Measurements from ENCODE around the gene POTEG.
A peak's percentile ranks its signal among the peaks of the same experiment; 100 is the strongest.
"Not testable (repeated sequence)": the region's sequence is repeated elsewhere in the genome, so short reads cannot be mapped to it uniquely, and the experiment has no call there.

POTEG gene

GRCh38 chr14:19372813-19373500 lies 61.2 kb downstream of the POTEG start:
- peak; percentile 0 for DNase-seq

GRCh38 chr14:19371767-19372166 lies 62.4 kb downstream of the POTEG start:
- DNase-seq = not testable (repeated sequence)

GRCh38 chr14:19362803-19363202 lies 71.3 kb downstream of the POTEG start:
- DNase-seq = not testable (repeated sequence)

DNA sequence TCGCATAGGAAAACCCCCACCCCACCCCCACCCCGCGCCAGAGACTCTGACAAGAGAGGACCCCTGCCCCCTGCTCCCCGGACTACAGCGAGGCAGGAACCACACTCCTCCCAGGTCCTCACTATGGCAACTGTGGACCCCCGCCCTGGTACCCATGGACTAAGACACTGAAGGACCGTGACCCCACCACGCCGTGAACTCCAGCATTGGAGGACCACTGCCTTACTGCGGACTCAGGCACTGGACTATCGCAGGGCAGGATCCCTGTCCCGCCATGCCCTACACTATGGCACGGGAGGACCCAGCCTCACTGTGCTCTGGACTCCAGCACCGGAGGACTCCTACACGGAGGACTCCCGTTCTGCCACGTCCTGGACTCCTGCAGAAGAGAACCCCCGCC lies 71.8 kb downstream of the POTEG start:
- not testable (repeated sequence) for DNase-seq

DNA sequence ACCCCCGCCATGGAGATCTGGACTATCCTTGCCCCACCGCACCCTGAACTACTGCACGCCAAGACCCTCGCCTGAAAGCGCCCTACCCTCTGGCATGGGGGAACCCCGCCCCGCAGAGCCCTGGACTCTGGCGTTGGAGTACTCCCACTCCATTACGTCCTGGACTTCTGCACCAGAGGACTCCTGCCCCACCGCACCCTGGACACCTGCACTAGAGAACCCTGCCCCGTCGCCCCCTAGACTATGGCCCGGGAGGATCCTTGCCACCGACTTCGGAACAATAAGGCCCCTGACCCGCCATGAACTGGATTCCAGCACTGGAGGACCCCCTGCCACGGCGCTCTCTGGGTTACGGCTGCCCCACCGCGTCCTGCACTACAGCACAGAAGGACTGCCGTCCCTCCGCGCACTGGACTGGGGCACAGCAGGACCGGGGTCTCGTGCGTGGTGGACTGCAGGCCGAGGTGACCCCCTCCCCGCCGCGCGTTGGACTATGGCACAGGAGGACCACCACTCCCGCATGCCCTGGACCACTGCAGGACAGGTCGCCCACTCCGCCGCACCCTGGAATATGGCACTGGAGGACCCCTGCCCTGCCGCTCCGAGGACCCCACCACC lies 72.4 kb downstream of the POTEG start:
- DNase-seq = not testable (repeated sequence)

DNA sequence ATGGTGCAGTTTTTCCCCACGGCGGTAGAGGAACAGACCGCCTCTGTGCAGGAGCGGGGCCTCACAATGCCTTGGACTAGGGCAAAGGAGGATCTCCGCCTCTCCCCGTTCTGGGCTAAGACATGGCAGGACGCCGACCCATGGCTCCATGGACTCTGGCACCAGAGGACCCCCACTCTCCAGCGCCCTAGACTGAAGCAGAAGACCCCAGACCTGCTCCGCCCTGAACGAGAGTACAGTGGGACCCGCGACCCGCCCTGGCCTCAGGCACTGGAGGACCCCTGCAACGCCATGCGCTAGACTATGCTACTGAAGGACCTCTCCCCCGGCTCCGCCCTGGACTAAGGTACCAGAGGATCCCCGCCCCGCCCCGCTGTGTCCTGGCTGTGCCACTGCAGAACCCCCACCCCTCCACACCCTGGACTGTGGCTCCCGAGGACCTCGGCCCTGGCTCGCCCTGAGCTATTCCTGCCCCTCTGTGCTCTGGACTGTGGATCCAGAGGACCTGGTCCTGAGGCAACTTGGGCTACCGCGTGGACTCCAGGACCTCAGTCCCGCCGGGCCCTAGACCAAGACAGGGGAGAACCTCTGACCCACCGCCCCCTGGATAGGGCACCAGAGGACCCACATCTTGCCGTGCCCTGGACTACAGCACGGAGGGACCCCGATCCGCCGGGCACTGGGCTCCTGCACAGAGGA lies 73.1 kb downstream of the POTEG start:
- DNase-seq = not testable (repeated sequence)
